ENCODE data around the gene FREM2. TPM values are rescaled to one million over a fixed set of nuclear protein-coding genes. Genes with fewer than 3 reads are reported as not detected.

The FREM2 gene
- polyA plus RNA-seq (2011; rRNA removed) (not detected in 2 replicates), polyA plus RNA-seq (2017; fragmentation: RNase III; extraction: RNeasy Plus Mini Kit Qiagen cat#74134 plus additional on column Dnase treatment) (not detected in 3 replicates), polyA minus RNA-seq (2011; rRNA and poly(A)+ RNA removed) (under 0.01 TPM in 1 of 2 replicates, not detected in the other)
- polyA plus RNA-seq (2012; cell fraction: cytosol; rRNA removed): not detected in 2 replicates
- under 0.01 TPM in 1 of 2 replicates, not detected in the other for polyA plus RNA-seq (2012; cell fraction: nucleus; rRNA removed)

- peak; percentile 54 to 84 for ATAC-seq
- H3K4me2 ChIP-seq: peak within 1 kb of the TSS; percentile 46
- POLR2A ChIA-PET: no interaction called here
- peak; percentile 3 to 23 for DNase-seq (ENCODE audit: low read depth in 1 of 2, low spot score in 1 of 2)
- TF ChIP-seq HOXA7 (CRISPR knock-in tag; IDR thresholded peaks at IDR 0.05): no peak
- TF ChIP-seq REST (IDR thresholded peaks at IDR 0.05): no peak
- TF ChIP-seq HOXB13 (CRISPR knock-in tag; IDR thresholded peaks at IDR 0.05; ENCODE audit: low read depth): no peak
- no peak for TF ChIP-seq POLR2AphosphoS2 (conservative IDR thresholded peaks at IDR 0.05; ENCODE audit: low read length)
- TF ChIP-seq HEYL (CRISPR knock-in tag; IDR thresholded peaks at IDR 0.05): no peak
- TF ChIP-seq PBX3 (IDR thresholded peaks at IDR 0.05): no peak
- no peak for TF ChIP-seq ZSCAN20 (CRISPR knock-in tag; IDR thresholded peaks at IDR 0.05)
- TF ChIP-seq EP300 (IDR thresholded peaks at IDR 0.05): no peak
- TF ChIP-seq HOXB5 (CRISPR knock-in tag; IDR thresholded peaks at IDR 0.05): no peak
- no peak for TF ChIP-seq HDAC2 (IDR thresholded peaks at IDR 0.05)
- no peak for FAIRE-seq
- WGBS (ENCODE audit: missing lambda C conversion rate): 0% methylated on average over 11 of the region's 40 CpGs
- CTCF ChIA-PET: interaction anchor here (0.7 kb wide), 1 partner anchor 10 kb away, joined by 3 read pairs; no protein-coding TSS in a partner anchor
- peak within 1 kb of the TSS; percentile 24; the same call in 1 of the 3 replicates for H3K4me3 ChIP-seq
- H3K9me3 ChIP-seq: no peaks in the 10 kb centered on the region
- H3K4me1 ChIP-seq: no peaks in the 10 kb centered on the region
- no peak within 1 kb of the TSS for H3K27ac ChIP-seq
Observed at GRCh38 chr13:38686577-38687245, at the start of gene FREM2. Gene FREM2, plus strand, starts transcription at chr13:38687077. Its CDS starts 268 bp downstream, at chr13:38687345.

GRCh38 chr13:38637576-38637975 is 49.3 kb upstream of the FREM2 start:
- Histone ChIP-seq H3K27ac (no peak overlapping the region), H3K4me3 (no peak overlapping the region), H3K4me2 (no peak overlapping the region), H3K9me3 (no peaks in the 10 kb centered on the region), H3K4me1 (no peaks in the 10 kb centered on the region)
- ChIA-PET CTCF (no interaction called here), POLR2A (no interaction called here)
- no peak for DNase-seq (ENCODE audit: low read depth in 1 of 2, low spot score in 1 of 2)
- WGBS (ENCODE audit: missing lambda C conversion rate): 19% methylated on average over 3 of the region's 3 CpGs
- FAIRE-seq: no peak
- ATAC-seq: no peak
- TF ChIP-seq HES2 (IDR thresholded peaks at IDR 0.05): no peak
- TF ChIP-seq EP300 (IDR thresholded peaks at IDR 0.05): no peak
- no peak for TF ChIP-seq KDM5A (IDR thresholded peaks at IDR 0.05)
- TF ChIP-seq NR3C1 (IDR thresholded peaks at IDR 0.05): no peak
- no peak for TF ChIP-seq EHF (CRISPR knock-in tag; IDR thresholded peaks at IDR 0.05)
- no peak for TF ChIP-seq E2F6 (IDR thresholded peaks at IDR 0.05; ENCODE audit: borderline replicate concordance, low read depth)
- TF ChIP-seq HMGXB4 (CRISPR knock-in tag; IDR thresholded peaks at IDR 0.05; ENCODE audit: borderline replicate concordance): no peak
- TF ChIP-seq CBX2 (IDR thresholded peaks at IDR 0.05; ENCODE audit: borderline replicate concordance, low read depth): no peak
- TF ChIP-seq PHF8 (IDR thresholded peaks at IDR 0.05; ENCODE audit: borderline replicate concordance, low read depth): no peak
- TF ChIP-seq MAX (IDR thresholded peaks at IDR 0.05): no peak
- TF ChIP-seq CBX8 (IDR thresholded peaks at IDR 0.05): no peak
- TF ChIP-seq NPAS2 (CRISPR knock-in tag; IDR thresholded peaks at IDR 0.05; ENCODE audit: borderline replicate concordance): no peak
- no peak for TF ChIP-seq RAD21 (conservative IDR thresholded peaks at IDR 0.05 in 1 of 2, IDR thresholded peaks at IDR 0.05 in 1 of 2)
- TF ChIP-seq ZFP36 (IDR thresholded peaks at IDR 0.05; ENCODE audit: borderline replicate concordance, partially characterized antibody): no peak
- TF ChIP-seq CHD2 (IDR thresholded peaks at IDR 0.05; ENCODE audit: low read length, partially characterized antibody): no peak
- no peak for TF ChIP-seq BCL3 (IDR thresholded peaks at IDR 0.05)
- TF ChIP-seq ATOH8 (CRISPR knock-in tag; IDR thresholded peaks at IDR 0.05; ENCODE audit: low read depth): no peak
